Activated CD4-positive, CD25-positive, alpha-beta regulatory T cell (primary cell): ENCODE measurements around the gene SORCS2.

Source experiments
- DNase-seq, 4 experiments: peaks; one replicate each; lab custom pipeline; 2025; lab: John Stamatoyannopoulos, UW

Gene SORCS2

DNA sequence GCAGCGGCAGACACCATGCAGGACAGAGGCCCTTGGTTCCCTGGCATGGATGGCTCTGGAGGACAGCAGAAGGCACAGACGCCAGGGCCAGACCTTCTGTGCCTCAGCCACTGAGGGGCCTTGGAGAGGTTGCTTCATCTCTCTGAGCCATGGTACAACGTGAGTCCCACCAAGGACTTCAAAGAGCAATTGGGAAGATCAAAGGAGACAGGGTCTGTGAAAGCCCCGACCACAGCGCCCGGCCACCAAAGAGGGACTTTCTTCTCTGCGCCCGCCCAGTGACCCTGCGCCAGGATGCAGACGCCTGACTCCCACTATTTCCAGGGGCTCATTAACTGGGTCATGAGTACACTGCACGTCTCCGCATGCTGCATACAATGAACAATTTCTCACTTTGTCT lies 573.3 kb downstream of the SORCS2 start:
- DNase-seq = no peak

DNA sequence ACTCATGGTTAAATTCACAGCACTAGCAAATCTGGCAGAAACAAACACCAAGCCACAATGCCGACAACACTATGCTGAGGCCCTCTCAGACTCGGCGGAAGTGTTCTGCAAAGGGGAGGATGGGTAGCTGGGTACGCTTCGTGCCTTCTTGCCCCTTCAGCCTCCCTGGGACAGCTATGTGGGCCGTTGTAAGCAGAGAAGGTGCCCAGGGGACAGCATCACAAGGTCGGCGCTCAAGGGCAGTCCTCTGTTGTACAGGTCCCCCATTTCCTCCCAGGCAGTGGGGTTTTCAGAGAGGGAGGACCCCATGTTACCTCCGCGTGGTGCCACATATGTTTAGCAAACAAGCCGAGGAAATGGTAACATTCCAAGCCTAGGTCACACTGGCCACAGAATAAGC lies 573.7 kb downstream of the SORCS2 start:
- no peak for DNase-seq

GRCh38 chr4:7766661-7767345 lies 574.5 kb downstream of the SORCS2 start:
- DNase-seq = no peak

DNA sequence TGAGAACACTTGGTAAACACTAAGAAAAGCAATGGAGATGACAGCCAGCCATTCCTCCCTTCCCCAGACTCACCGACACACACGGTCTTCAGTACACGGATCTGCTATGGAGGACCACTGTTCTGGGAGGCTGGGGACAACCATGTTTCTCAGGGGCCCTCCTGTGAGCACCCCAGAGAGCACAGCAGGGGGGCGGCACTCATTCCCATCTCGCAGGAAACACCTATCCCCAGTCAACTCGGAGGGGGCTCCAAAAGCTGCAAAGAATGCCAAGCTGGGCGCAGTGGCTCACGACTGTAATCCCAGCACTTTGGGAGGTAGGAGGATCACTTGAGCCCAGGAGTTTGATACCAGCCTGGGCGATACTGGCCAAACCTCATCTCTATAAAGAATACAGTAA lies 575.2 kb downstream of the SORCS2 start:
- DNase-seq = no peak

- no peak for DNase-seq
These were observed 575.6 kb downstream of the SORCS2 start for GRCh38 chr4:7767966-7768365.

- DNase-seq = no peak
These were observed 576.4 kb downstream of the SORCS2 start for GRCh38 chr4:7768736-7769135.

DNA sequence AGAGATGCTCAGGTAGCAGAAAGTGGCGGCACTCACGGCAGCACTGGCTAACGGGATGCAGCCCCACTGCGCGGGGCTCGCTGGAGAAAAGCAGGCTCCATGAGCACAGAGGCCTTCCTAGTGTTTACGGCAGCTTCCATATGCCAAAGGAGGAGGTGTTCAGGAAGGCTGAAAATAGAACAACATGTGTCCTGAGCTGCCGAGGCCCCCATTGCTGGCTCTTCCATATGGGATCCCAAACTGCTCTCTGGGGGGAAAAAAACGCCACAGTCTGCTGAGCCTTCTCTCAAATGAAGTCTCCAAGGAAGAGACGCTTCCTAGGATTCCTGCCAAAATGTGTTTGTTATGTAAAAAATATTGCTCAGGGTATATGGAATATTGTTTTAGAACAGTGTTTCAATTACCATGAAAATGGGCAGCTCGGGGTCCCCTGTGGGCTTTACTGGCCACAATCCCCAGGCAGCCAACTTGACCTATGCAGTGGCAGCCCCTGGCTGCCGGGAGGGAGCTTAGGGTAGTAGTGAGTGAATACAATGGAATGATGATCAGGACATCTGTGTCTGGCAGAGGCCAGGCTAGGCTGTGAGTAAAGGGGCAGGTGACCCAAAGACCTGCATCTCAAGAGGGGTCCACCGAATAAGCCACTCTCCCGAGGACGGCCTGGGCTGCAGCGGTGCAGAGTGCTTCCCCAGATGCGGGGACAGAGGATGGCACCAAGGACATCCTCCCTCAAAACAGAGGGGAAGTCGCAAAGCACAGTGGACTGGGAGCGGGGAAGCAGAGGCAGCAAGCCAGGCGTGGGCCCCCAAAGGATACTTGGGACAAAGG lies 577.3 kb downstream of the SORCS2 start:
- DNase-seq = no peak

DNA sequence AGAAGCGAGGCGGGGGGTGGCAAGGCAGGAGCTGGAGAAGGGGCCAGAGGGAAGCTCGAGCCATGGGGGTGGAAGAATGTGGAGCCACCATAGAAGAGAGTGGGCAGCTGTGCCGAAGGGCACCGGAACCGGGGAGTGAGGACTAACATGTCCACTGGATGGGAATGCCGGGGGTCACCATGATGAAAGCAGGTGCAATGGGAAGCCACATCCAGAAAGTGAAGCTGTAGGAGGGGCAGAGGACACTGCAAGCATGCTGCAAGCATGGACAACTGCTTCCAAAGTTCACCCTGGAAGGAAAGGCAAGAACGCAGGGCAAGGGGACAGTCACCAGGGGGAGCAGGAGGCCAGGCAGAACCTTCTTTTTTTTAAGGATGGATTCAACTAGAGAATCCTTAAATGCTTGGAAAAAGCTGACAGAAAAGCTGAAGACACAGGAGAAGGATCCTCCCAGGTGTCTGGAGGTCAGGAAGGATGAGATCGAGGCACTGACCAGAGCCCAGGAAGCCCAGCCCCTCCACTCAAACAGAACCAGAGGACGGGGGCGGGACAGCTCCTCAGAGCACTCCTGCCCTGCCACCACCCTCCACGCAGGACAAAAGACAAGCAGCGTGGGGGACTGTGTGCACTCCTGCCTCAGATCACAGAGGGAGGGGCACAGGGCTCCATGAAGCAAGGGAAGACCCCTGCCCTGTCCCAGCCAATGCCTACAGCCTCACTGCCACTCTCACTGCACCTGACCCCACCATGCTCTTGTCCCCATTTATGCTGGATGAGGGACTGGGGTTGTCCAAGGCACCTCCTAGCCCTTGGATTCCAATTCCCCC lies 578.1 kb downstream of the SORCS2 start:
- no peak for DNase-seq

GRCh38 chr4:7771056-7771455 lies 578.7 kb downstream of the SORCS2 start:
- no peak for DNase-seq

DNA sequence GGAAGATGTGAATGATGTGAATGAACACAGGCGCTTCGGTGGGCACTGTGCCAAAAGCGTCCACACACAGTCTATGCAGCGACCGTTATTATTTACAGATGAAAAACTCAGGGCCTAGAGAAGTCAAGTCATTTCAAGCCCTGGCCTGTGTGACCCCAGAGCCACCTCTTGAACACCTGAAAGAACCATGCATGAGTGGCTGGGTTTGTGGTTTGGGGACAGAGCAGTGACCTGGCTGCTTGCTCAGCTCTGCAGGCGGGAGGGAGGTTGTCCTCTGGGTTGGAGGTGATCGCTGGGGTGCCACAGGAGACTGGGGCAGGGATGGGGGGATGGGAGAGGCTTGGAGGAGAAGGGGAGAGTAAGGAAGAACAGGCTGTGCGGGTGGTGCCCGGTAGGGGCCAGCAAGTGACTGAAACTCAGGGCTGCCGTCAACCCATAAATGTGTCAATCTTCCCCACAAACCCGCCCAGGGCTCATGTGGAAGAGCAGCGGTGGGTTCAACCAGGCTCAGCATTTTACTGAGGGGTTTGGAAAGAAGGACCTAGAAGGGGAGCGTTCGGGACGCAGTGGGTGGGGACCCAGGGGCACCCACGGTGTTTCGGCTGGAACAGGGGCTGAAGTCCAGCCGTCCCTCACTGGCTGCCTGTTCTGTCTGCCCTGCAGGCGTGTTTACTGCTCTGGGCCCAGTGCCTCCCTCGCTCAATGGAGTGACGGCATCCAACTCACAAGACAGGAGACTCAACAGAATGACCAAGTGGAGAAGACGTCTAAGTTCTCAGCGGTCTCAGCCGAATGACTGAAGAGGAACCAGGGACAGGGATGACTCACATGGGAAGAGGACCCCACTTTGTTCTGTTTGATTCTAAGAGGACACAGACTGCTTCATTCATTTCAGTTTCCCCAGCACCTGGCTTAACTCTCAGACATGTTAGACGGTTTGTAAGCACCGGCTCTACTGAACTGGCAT lies 579.5 kb downstream of the SORCS2 start:
- DNase-seq = no peak

DNA sequence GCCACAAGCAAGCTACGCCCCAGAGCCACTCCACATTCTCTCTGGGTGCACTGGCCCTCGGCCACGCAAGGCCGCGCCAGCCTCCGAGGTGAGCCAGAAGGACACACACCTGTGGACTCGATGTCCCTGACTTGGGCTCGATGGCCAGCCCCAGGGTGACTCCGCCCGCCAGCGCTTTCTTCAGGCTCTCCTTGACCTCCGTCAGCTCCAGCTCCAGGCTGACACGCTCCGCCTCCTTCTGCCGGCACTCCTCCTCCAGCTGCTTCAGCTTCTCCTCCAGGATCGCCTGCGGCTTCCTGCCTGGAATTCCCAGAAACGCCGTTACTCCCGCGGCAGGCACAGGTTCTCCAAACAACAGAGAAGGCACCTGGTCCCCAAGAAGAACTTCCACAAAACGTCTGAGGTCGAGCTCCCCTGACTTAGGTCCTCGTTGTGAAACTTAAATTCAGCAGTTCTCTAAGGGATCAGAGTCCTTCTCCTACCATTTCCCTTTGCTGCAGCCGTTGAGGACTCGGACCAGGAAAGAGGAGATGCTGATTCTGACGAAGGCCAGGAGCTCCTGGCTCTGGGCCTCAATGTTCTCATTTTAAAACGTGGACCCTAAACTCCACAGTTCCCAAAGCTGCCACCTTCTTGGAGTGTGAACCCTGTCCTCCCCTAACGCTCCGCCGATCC lies 580.5 kb downstream of the SORCS2 start:
- no peak for DNase-seq

DNA sequence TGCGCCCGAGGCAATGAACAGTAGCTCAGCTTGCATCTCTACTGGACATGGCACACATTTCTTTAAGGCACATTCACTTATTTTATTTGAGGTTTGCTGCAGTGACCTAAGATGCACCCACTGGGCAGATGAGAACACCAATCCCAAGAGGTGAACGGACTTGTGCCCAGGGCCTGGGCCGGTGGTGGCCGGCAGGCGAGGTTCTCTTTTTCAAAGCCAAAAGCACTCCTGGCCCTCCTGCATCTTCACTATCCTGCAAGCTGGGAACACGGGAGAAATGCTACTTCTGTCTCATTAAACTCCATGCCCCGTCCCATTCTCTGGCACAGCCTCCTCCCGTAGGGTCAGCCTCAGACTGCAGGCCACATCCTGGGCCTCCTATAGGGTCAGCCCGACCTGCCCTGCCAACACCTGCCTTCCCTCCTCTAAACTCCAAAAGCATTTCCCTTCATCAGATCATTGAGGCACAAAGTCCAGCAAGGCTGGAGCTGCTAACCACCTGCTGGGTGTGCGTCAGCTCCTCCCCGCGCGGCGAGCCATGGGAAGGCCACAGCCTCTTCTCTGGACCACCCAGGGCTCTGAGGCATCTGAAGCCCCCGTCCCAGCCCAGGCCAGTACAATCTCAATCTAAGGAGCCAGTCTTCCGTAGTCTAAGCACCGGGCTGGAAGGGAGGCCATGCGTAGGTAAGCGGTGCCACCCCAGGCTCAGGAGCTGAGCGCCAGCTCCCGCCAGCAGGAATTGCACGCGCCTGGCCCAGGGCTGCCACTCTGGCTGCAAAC lies 581.3 kb downstream of the SORCS2 start:
- DNase-seq = no peak

GRCh38 chr4:7774301-7775294 lies 582.3 kb downstream of the SORCS2 start:
- DNase-seq = no peak

GRCh38 chr4:7775396-7775795 lies 583.1 kb downstream of the SORCS2 start:
- DNase-seq = no peak

- no peak for DNase-seq
These were observed 584.8 kb downstream of the SORCS2 start for GRCh38 chr4:7777017-7777710.

GRCh38 chr4:7777871-7778509 lies 585.7 kb downstream of the SORCS2 start:
- DNase-seq = no peak

- no peak for DNase-seq
These were observed 586.4 kb downstream of the SORCS2 start for GRCh38 chr4:7778510-7779431.
